ENCODE data around the gene RPS6KA2.

- TF ChIP-seq, protein P1, sequence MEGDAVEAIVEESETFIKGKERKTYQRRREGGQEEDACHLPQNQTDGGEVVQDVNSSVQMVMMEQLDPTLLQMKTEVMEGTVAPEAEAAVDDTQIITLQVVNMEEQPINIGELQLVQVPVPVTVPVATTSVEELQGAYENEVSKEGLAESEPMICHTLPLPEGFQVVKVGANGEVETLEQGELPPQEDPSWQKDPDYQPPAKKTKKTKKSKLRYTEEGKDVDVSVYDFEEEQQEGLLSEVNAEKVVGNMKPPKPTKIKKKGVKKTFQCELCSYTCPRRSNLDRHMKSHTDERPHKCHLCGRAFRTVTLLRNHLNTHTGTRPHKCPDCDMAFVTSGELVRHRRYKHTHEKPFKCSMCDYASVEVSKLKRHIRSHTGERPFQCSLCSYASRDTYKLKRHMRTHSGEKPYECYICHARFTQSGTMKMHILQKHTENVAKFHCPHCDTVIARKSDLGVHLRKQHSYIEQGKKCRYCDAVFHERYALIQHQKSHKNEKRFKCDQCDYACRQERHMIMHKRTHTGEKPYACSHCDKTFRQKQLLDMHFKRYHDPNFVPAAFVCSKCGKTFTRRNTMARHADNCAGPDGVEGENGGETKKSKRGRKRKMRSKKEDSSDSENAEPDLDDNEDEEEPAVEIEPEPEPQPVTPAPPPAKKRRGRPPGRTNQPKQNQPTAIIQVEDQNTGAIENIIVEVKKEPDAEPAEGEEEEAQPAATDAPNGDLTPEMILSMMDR (IDR thresholded peaks at IDR 0.05): no peak
- no peak for TF ChIP-seq POLR2A (IDR thresholded peaks at IDR 0.05)
These were observed 1.7 kb downstream of the RPS6KA2 start for GRCh38 chr6:166625356-166625755.
